RPMI8226 (cell line): ENCODE measurements around the gene DROSHA.
"Not testable (repeated sequence)": the region's sequence is repeated elsewhere in the genome, so short reads cannot be mapped to it uniquely, and the experiment has no call there.

Source experiments
- DNase-seq: peaks from one replicate; pipeline ENCODE4 v3.0.0-alpha.2; 2015

The DROSHA gene

GRCh38 chr5:31415009-31415923, 116.6 kb downstream of the DROSHA start:
- no peak for DNase-seq

- no peak for DNase-seq
Observed at GRCh38 chr5:31413030-31413812, 118.7 kb downstream of the DROSHA start.

GRCh38 chr5:31412324-31412723, 119.6 kb downstream of the DROSHA start:
- DNase-seq, result no peak

GRCh38 chr5:31410089-31410488, 121.8 kb downstream of the DROSHA start:
- DNase-seq, result no peak

- DNase-seq, result no peak
Observed at GRCh38 chr5:31408814-31409213, 123.1 kb downstream of the DROSHA start.

GRCh38 chr5:31407921-31408693, 123.8 kb downstream of the DROSHA start:
- no peak for DNase-seq

GRCh38 chr5:31404325-31404724, 127.6 kb downstream of the DROSHA start:
- DNase-seq, result no peak

- no peak for DNase-seq
Observed at GRCh38 chr5:31401691-31402090, 130.2 kb downstream of the DROSHA start.

- DNase-seq, result no peak
Observed at GRCh38 chr5:31397926-31398557, 133.9 kb downstream of the DROSHA start.

GRCh38 chr5:31396611-31397295, 135.1 kb downstream of the DROSHA start:
- no peak for DNase-seq

GRCh38 chr5:31395450-31396045, 136.3 kb downstream of the DROSHA start:
- DNase-seq, result not testable (repeated sequence)

GRCh38 chr5:31393126-31393525, 138.8 kb downstream of the DROSHA start:
- DNase-seq, result no peak

- no peak for DNase-seq
Observed at GRCh38 chr5:31392061-31392460, 139.8 kb downstream of the DROSHA start.

GRCh38 chr5:31390256-31390655, 141.6 kb downstream of the DROSHA start:
- no peak for DNase-seq

- DNase-seq, result no peak
Observed at GRCh38 chr5:31385774-31386537, 145.9 kb downstream of the DROSHA start.

GRCh38 chr5:31383734-31384133, 148.2 kb downstream of the DROSHA start:
- no peak for DNase-seq

- no peak for DNase-seq
Observed at GRCh38 chr5:31382051-31382878, 149.6 kb downstream of the DROSHA start.

GRCh38 chr5:31381299-31381698, 150.6 kb downstream of the DROSHA start:
- no peak for DNase-seq

GRCh38 chr5:31380049-31380448, 151.8 kb downstream of the DROSHA start:
- no peak for DNase-seq

GRCh38 chr5:31378838-31379237, 153.1 kb downstream of the DROSHA start:
- no peak for DNase-seq
